Gastroesophageal sphincter (tissue), 4 donors: Measurements from ENCODE around the gene PDF. TPM values are rescaled to one million over a fixed set of nuclear protein-coding genes. Genes with fewer than 3 reads are reported as not detected.

ENCODE experiments used
- ATAC-seq: fragments of 150-250 bp; one replicate; pipeline ENCODE4 v1.9.1; 2016; ENCODE audit warnings: mild to moderate bottlenecking, moderate library complexity
- H3K27ac ChIP-seq, 4 donors: fragments of 200-600 bp; sonication (generic) in 3 of 4; 1 replicate in 3 of 4; 2 replicates in 1 of 4; pipeline ENCODE4 v1.5.1; 2016 to 2019
- H3K27me3 ChIP-seq: fragments of 200-600 bp; sonication (generic); one replicate; pipeline ENCODE4 v1.5.1; 2019
- H3K36me3 ChIP-seq, 2 donors: fragments of 200-600 bp; sonication (generic); one replicate each; pipeline ENCODE4 v1.5.1; 2019; ENCODE audit warnings: control low read depth in 1 of 2
- H3K4me1 ChIP-seq, 3 donors: fragments of 200-600 bp; sonication (generic); 1 replicate in 2 of 3; 2 replicates in 1 of 3; pipeline ENCODE4 v1.5.1; 2016 to 2019; ENCODE audit warnings: control low read depth in 2 of 3
- H3K4me3 ChIP-seq, 2 donors: fragments of 200-600 bp; sonication (generic); one replicate each; pipeline ENCODE4 v1.5.1; 2019; ENCODE audit warnings: mild to moderate bottlenecking in 1 of 2, moderate library complexity in 1 of 2
- H3K9me3 ChIP-seq, 3 donors: fragments of 200-600 bp; sonication (generic); one replicate each; pipeline ENCODE4 v1.5.1; 2017 to 2019; ENCODE audit warnings: control low read depth in 2 of 3
- EP300 ChIP-seq: sonication (generic); formaldehyde crosslinking; IDR thresholded peaks from one replicate; pipeline ENCODE4 v1.6.1; 2017; ENCODE audit warnings: antibody characterized with exemption, mild to moderate bottlenecking
- POLR2A ChIP-seq, 2 donors: fragments of 450-650 bp; IDR thresholded peaks; one replicate each; pipeline ENCODE4 v1.6.1; 2017; ENCODE audit warnings: antibody characterized with exemption in 2 of 2, mild to moderate bottlenecking in 2 of 2, moderate library complexity in 1 of 2
- POLR2AphosphoS5 ChIP-seq: sonication (generic); formaldehyde crosslinking; IDR thresholded peaks from one replicate; pipeline ENCODE4 v1.6.1; 2017; ENCODE audit warnings: antibody characterized with exemption
- WGBS, 2 donors: methylation state at CpG; one replicate each; pipeline ENCODE4 v1.1.5; 2018; ENCODE audit warnings: low coverage in 1 of 2; 5-methylcytosine and 5-hydroxymethylcytosine counted together
- total RNA-seq, 4 donors: library from RNA; depleted of rRNA; stranded (reverse); fragments of >200 nt; gene quantifications; one replicate each; pipeline ENCODE4 v1.1.0, GENCODE V29; 2016
- TF ChIP-seq, protein P1 (sequence below), 4 experiments: fragments of 200-600 bp in 2 of 4; fragments of 450-650 bp in 2 of 4; sonication (generic) in 1 of 4; IDR thresholded peaks; one replicate each; pipeline ENCODE4 v1.5.1; 2017 to 2019; ENCODE audit warnings: antibody characterized with exemption in 4 of 4, mild to moderate bottlenecking in 2 of 4, moderate library complexity in 2 of 4

The PDF gene
- total RNA-seq, 4 donors from 2014 or later: 0.49 to 16.0 (median 13.7) TPM

DNA sequence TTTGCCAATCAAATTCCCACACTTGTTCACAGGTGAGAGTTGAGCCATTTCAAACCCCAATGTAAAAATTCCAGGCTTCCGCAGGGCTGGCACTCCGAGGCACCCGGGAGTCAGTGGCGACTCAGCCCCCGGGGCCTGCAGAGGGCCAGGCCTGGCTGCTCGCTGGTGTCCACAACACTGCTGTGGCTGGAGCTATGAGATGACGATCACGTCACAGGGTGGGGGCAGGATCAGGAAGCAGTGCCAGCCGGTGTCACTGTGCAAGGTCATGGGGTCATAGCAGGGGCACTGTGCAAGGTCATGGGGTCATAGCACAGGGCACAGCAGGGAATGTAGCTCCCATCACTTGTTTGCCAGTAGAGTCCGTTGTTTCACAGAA lies 11.5 kb downstream of the PDF start:
- ATAC-seq: no peak
- WGBS, 2 donors: 38 to 86% methylated on average over 1 to 2 of the region's 10 CpGs
- Histone ChIP-seq H3K9me3 (no peaks in the 10 kb centered on the region), H3K4me1 (peaks cover 0 to 18% (median 0%) of the 10 kb centered on the region in 3 donors), H3K36me3 (peaks cover 0 to 100% of the 10 kb centered on the region in 2 donors), H3K27ac (no peak overlapping the region), H3K4me3 (no peak overlapping the region), H3K27me3 (no peaks in the 10 kb centered on the region)
- TF ChIP-seq POLR2AphosphoS5 (no peak), POLR2A (IDR thresholded peaks at IDR 0.05) (no peak)

DNA sequence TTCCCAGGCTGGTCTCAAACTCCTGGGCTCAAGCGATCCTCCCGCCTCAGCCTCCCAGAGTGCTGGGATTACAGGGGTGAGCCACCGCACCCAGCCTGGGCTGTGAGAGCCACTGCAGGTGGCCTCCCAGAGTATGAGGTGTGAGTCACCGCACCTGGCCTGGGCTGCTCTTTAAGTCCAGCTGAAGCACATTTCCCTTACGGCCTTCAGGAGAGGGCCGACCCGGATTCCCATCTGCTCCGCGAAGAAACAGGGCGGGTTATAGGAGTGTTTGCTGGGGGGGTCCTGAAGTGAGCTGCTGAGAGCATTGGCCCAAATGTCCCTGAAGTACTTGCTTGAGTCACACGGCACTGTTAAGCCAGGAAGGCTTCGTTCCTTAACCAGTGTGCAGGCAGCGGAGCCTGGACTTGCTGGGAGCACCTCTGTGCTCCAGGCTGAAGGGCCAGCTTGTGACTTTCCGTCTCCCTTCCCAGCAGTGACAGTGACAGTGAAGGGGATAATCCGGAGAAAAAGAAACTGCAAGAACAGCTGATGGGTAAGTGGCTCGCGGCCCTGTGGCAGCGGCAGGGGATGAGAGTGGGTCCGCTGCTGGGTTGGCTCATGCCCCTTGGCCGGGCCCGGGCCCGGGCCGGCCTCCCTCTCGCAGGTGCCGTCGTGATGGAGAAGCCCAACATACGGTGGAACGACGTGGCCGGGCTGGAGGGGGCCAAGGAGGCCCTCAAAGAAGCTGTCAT lies 12.0 kb downstream of the PDF start:
- 100% methylated on average over 2 of the region's 30 CpGs; no CpG with 5 or more reads in 1 of the 2 donors for WGBS, 2 donors
- no peak for TF ChIP-seq POLR2A (IDR thresholded peaks at IDR 0.05)
- TF ChIP-seq, protein P1, sequence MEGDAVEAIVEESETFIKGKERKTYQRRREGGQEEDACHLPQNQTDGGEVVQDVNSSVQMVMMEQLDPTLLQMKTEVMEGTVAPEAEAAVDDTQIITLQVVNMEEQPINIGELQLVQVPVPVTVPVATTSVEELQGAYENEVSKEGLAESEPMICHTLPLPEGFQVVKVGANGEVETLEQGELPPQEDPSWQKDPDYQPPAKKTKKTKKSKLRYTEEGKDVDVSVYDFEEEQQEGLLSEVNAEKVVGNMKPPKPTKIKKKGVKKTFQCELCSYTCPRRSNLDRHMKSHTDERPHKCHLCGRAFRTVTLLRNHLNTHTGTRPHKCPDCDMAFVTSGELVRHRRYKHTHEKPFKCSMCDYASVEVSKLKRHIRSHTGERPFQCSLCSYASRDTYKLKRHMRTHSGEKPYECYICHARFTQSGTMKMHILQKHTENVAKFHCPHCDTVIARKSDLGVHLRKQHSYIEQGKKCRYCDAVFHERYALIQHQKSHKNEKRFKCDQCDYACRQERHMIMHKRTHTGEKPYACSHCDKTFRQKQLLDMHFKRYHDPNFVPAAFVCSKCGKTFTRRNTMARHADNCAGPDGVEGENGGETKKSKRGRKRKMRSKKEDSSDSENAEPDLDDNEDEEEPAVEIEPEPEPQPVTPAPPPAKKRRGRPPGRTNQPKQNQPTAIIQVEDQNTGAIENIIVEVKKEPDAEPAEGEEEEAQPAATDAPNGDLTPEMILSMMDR (IDR thresholded peaks at IDR 0.05): no peak
- TF ChIP-seq EP300: no peak
- no peak for TF ChIP-seq POLR2AphosphoS5
- Histone ChIP-seq H3K27ac (no peak overlapping the region), H3K4me3 (no peak overlapping the region), H3K27me3 (no peaks in the 10 kb centered on the region), H3K9me3 (no peaks in the 10 kb centered on the region), H3K4me1 (peaks cover 0 to 22% (median 0%) of the 10 kb centered on the region in 3 donors), H3K36me3 (peaks cover 0 to 100% of the 10 kb centered on the region in 2 donors)
- no peak for ATAC-seq

DNA sequence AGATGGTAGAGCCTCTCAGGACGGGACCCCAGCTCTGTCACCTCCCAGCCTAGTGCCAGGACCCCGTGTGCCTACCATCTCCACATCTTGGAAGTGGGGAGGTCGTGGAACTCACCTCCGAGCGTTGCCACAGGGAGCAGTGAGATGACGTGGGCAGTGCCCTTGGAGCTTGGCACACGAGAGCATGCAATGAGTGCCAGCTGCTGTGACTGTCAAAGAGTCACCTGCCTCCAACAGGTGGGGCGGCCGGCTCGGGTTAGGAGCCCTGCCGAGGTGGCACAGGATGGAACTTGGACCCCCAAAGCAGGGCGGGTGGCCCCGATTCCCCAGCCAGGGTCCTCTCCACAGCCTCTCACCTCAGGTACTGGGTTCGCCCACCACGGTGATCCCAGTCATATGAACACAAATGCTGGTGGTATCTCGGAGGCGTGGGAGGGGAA lies 13.8 kb downstream of the PDF start:
- Histone ChIP-seq H3K27me3 (no peaks in the 10 kb centered on the region), H3K9me3 (no peaks in the 10 kb centered on the region), H3K27ac (no peak overlapping the region), H3K4me1 (peaks cover 0 to 39% (median 11%) of the 10 kb centered on the region in 3 donors), H3K4me3 (no peak overlapping the region), H3K36me3 (peaks cover 0 to 89% of the 10 kb centered on the region in 2 donors)
- ATAC-seq: no peak
- 97% methylated on average over 8 of the region's 17 CpGs; no CpG with 5 or more reads in 1 of the 2 donors for WGBS, 2 donors
- no peak for TF ChIP-seq EP300
- TF ChIP-seq POLR2A (IDR thresholded peaks at IDR 0.05): no peak
- TF ChIP-seq POLR2AphosphoS5: no peak
- TF ChIP-seq, protein P1 (IDR thresholded peaks at IDR 0.05): no peak

DNA sequence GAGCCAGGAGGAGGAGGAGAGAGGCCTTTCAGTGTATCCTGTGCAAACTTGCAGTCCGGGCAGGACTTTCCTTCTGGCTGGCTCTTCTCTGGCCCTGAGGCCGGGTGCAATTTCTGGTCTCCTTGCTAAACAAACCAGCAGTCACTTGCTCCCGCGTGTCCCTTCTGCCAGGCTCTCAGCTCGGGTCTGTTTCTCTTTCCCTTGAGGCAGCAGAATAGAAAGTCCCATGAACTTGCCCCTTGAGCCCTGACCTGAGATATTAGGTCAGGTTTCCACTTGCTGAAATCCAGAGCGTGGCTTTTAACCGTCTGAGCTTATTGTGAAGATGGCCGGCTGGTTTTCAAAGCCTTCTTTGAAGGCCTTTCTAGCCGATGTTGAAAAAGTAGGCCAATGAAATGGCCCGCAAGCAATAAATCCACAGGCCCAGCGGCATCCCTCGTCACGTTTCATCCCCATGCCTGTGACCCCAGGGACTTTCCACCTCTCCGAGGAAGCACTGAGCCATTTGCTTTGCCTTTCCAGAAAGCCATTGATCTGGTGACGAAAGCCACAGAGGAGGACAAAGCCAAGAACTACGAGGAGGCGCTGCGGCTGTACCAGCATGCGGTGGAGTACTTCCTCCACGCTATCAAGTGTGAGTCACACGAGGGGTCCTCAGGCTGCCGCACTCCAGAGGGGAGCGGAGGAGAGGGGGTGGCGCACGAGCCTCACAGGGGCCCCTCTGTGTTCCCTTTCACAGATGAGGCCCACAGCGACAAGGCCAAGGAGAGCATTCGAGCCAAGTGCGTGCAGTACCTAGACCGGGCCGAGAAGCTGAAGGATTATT lies 14.7 kb downstream of the PDF start:
- Histone ChIP-seq H3K4me3 (no peak overlapping the region), H3K4me1 (peaks cover 0 to 39% (median 11%) of the 10 kb centered on the region in 3 donors), H3K9me3 (no peaks in the 10 kb centered on the region), H3K27me3 (no peaks in the 10 kb centered on the region), H3K27ac (no peak overlapping the region), H3K36me3 (peaks cover 0 to 79% of the 10 kb centered on the region in 2 donors)
- TF ChIP-seq POLR2A (IDR thresholded peaks at IDR 0.05) (no peak), POLR2AphosphoS5 (no peak), EP300 (no peak)
- TF ChIP-seq, protein P1 (IDR thresholded peaks at IDR 0.05): no peak
- WGBS, 2 donors: 80 to 86% methylated on average over 1 to 18 of the region's 30 CpGs
- no peak for ATAC-seq

DNA sequence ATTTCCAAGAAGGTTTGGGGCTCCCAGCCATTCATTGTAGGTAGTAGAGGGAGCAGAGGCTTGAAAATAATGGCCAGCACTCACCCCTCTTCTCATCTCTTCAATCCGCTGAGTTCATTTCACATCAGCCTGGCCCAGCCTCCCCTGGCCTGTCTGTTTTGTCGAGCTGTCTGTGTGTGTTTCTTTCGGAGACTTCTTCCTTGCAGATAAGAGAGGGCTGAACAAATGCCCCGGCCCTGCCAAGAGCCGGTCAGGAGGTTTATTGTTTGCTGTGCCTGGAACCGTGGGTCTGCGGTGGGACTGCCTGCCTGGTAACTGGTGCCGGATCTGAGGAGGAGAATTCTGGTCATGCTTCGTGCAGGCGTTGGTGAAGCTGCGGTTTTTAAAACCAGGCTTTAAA lies 15.9 kb downstream of the PDF start:
- no peak overlapping the region for H3K4me3 ChIP-seq
- 75 to 96% methylated on average over 3 to 4 of the region's 11 CpGs for WGBS, 2 donors
- H3K36me3 ChIP-seq: peaks cover 0 to 68% of the 10 kb centered on the region in 2 donors
- H3K4me1 ChIP-seq: peaks cover 0 to 45% (median 14%) of the 10 kb centered on the region in 3 donors
- TF ChIP-seq EP300: no peak
- TF ChIP-seq POLR2AphosphoS5: no peak
- TF ChIP-seq POLR2A (IDR thresholded peaks at IDR 0.05): no peak
- TF ChIP-seq, protein P1 (IDR thresholded peaks at IDR 0.05): no peak
- H3K27ac ChIP-seq: no peak overlapping the region
- no peak for ATAC-seq
- no peaks in the 10 kb centered on the region for H3K27me3 ChIP-seq
- H3K9me3 ChIP-seq: no peaks in the 10 kb centered on the region
